GM18520 (cell line): ENCODE measurements around the gene SCAMP5.

ENCODE experiments used
- ATAC-seq: cut with Tn5 transposase; IDR thresholded peaks from one replicate; pipeline ENCODE4 v1.9.1; 2021; ENCODE audit not compliant: unreplicated experiment

Gene SCAMP5

GRCh38 chr15:74976159-74976558 lies 19.2 kb upstream of the SCAMP5 start:
- ATAC-seq = no peak

- no peak for ATAC-seq
Measured at GRCh38 chr15:74977599-74977998, 17.8 kb upstream of the SCAMP5 start.

- ATAC-seq = no peak
Measured at GRCh38 chr15:74978077-74978476, 17.3 kb upstream of the SCAMP5 start.

DNA sequence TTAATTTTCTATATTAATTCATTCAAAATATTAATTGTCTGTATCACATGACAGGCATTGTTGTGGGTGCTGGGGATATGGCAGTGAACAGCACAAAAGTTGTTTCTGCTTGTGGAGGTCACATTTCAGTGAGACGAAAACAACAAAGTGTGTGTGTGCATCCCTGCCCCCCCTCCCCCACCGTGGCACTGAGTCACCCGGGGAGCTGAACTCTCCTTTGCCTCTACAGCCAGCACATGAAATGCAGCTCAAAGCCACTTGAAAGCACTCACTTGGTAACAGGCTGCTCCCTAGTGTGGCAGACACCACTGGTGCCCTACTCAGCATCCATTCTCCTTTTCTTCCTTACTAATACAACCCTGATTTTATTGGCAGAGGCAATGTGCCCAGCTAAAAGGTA lies 16.9 kb upstream of the SCAMP5 start:
- no peak for ATAC-seq

- no peak for ATAC-seq
Measured at GRCh38 chr15:74982183-74982582, 13.2 kb upstream of the SCAMP5 start.

DNA sequence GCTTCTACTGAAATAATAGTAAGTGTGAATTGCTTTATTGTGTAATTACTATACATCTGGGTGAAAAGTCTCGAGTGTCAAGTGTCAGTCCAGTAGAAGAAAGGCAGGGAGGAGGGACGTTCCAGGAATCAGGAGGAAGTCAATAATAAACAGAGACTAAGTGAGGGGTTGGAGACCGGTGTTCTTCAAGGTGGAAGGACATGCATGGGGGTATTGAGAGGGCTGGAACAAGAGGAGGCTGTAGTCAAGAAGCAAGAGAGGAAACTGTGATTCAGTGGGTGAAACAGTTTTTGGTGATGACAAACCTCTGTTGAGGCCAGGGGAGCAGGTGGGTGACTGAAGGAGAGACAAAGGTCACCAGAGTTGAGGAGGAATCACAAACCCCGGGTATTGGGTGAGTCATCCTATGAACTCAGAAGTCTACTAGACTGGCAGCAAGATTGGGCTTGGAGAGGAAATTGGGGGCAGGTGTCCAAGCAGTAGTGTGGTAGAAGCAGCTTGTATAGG lies 11.6 kb upstream of the SCAMP5 start:
- no peak for ATAC-seq

GRCh38 chr15:74988007-74988800 lies 7.2 kb upstream of the SCAMP5 start:
- ATAC-seq = no peak

- no peak for ATAC-seq
Measured at GRCh38 chr15:74989527-74989926, 5.8 kb upstream of the SCAMP5 start.

DNA sequence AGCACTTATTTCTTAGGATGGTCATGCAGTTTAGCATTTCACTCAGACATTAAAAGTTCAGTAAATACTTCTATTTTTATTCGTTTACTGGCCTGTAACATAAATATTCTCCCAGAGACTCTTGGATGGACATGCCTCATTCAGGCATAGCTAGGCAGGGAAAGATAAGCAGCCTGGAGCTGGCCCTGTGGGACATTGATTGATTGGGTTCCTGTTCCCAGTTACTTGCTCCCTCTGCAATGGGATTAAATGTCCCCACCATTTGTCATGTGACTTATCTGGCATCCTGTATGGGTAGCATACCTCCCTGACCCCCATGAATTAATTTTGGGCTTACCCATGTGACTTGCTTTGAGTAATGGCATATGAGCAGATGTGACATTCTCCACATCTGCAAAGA lies 2.7 kb upstream of the SCAMP5 start:
- ATAC-seq = no peak

DNA sequence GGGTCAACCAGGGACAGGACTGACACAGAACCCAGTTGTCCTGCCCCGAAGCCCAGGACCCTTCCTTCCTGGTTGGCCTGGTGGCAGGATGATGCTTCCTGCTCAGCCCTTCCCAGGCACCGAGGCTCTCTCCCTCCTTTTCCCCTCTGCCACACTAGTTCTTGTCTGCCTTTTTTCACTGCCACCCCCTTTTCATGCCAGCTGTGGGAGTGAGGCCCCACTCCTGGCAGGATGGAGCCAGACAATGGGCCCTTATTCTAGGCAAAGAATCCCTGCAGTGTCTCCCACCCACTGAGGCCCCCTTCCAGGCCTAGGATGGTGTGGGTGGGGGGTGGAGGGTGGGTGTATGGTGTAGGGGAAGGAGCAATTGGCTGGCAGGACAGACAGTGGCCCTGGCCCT lies 1.1 kb upstream of the SCAMP5 start:
- no peak for ATAC-seq

GRCh38 chr15:74994685-74995084 lies 678 bp upstream of the SCAMP5 start:
- no peak for ATAC-seq

DNA sequence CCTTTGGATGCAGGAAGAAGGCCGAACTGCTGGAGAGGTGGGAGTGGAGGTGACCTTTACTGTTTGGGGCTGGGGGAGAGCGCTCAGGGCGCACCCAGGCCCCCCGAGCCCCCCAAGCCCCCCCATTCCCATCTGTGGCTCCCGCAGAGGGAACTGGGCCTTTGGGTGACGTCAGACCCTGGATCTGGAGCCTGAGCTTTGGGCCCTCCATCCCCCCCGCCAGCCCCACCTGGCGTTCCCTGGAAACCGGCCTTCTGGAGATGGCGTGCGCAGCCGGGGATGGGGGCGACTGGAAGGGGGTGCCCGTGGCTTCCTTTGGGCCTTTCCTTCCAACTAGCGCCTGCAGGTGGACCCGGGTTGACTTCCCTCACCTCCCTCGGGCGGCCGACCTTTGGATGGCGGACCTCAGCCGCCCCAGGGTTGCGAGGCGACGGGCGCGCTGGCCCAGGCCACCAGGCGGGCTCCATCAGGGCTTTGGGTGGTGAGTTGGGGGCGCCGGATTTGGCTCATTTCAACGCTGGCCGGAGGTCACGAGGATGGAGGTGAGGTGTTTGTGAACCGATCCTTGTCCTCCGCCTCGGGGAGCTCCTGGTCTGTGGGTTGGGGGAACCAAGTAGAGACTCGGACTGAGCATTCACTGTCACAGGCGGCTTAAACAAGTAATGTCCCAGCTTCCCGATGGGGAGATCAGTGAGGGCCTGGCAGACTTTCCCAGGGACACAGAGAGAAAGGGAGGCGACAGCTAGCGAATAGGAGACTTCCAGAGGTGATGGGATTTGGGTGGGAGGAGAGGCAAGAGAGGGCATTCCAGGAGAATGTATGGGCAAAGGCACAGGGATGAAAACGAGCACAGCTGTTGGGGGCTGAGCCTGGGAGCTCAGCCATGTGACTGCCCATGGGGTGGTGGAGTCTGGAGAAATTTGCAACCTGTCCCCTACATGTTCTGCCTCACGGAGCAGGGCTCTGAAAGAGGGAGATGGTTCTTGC lies 709 bp downstream of the SCAMP5 start:
- ATAC-seq = no peak

- no peak for ATAC-seq
Measured at GRCh38 chr15:74997141-74997540, 1.8 kb downstream of the SCAMP5 start.

DNA sequence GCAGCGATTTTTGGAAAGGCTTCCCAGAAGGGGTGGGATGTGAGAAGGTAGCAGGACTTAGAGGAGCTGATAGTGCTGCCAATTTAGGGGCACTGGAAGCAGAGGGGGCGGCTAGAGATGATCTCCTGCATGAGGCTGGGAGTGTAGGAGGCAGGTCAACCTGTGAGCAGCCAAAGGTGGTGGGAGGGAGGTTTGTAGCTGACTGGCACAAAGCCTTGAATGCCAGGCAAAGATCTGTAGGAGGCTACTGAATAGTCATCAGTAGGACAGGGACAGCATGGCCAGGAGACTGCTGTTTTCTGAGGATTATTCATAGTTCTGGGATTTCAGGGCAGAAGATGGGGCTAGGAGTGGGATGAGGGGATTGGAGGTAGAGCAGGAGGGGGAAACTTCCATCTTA lies 2.2 kb downstream of the SCAMP5 start:
- no peak for ATAC-seq

- ATAC-seq = no peak
Measured at GRCh38 chr15:75001310-75001709, 5.9 kb downstream of the SCAMP5 start.

GRCh38 chr15:75002398-75002797 lies 7.0 kb downstream of the SCAMP5 start:
- no peak for ATAC-seq

- ATAC-seq = no peak
Measured at GRCh38 chr15:75007216-75007615, 11.9 kb downstream of the SCAMP5 start.

GRCh38 chr15:75008221-75008625 lies 12.9 kb downstream of the SCAMP5 start:
- no peak for ATAC-seq

DNA sequence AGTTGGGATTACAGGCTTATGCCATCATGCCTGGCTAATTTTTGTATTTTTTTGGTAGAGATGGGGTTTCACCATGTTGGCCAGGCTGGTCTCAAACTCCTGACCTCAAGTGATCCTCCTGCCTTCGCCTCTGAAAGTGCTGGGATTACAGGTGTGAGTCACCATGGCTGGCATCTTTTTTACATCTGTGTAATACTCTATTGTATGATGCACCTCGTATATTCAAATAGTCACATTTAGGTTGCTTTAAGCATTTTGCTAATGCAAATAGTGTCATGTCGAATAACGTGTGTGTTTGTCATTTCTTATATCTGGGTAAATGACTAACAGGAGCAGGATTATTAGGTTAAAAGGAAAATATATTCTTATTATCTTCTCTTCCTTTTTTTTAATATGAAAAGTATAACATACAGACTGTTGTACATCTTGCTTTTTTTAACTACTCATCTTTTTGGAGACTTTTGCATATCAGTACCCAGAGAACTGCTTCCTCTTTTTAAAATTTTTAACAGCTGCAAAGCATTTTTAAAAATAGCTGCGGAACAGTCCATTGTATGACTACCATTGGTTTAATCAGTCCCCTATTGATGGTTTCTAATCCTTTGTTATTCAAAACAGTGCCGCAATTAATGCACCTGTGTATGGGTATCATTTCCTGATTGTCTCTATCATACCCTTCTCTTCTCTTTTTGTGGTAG lies 13.4 kb downstream of the SCAMP5 start:
- peak; percentile 80 for ATAC-seq

GRCh38 chr15:75016431-75016830 lies 21.1 kb downstream of the SCAMP5 start:
- no peak for ATAC-seq

- ATAC-seq = no peak
Measured at GRCh38 chr15:75019916-75020315, 24.6 kb downstream of the SCAMP5 start.
